ENCODE results near the gene TTLL7.

- TF ChIP-seq CTCF (IDR thresholded peaks at IDR 0.05) (no peak), POLR2A (IDR thresholded peaks at IDR 0.05) (no peak)
Observed at GRCh38 chr1:83857716-83858115, 141.2 kb downstream of the TTLL7 start.
